RPMI7951 (cell line): ENCODE results near the gene FAM161A. TPM values are rescaled to one million over a fixed set of nuclear protein-coding genes. Genes with fewer than 3 reads are reported as not detected.
"Not testable (repeated sequence)": the region's sequence is repeated elsewhere in the genome, so short reads cannot be mapped to it uniquely, and the experiment has no call there.

Experiments used
- DNase-seq: peaks from one replicate; pipeline ENCODE4 v3.0.0-alpha.2; 2012; ENCODE audit warnings: low read depth
- total RNA-seq: library from RNA; depleted of rRNA; stranded (reverse); fragments of >200 nt; shearing (Covaris generic); gene quantifications from 2 replicates; pipeline ENCODE4 v1.2.3, GENCODE V29; 2014

FAM161A gene
- total RNA-seq, 1 experiment from 2014 or later, result 1.8 TPM

- no peak for DNase-seq
Measured at GRCh38 chr2:61834893-61835292, 19.0 kb downstream of the FAM161A start.

GRCh38 chr2:61833971-61834370 is 19.9 kb downstream of the FAM161A start:
- no peak for DNase-seq

- no peak for DNase-seq
Measured at GRCh38 chr2:61832183-61832841, 21.5 kb downstream of the FAM161A start.

- DNase-seq, result no peak
Measured at GRCh38 chr2:61822255-61822654, 31.6 kb downstream of the FAM161A start.

GRCh38 chr2:61816480-61817355 is 37.1 kb downstream of the FAM161A start:
- DNase-seq, result peak; percentile 25

GRCh38 chr2:61814539-61815160 is 39.2 kb downstream of the FAM161A start:
- DNase-seq, result no peak

- not testable (repeated sequence) for DNase-seq
Measured at GRCh38 chr2:61813314-61813713, 40.5 kb downstream of the FAM161A start.

GRCh38 chr2:61811821-61812220 is 42.0 kb downstream of the FAM161A start:
- no peak for DNase-seq

GRCh38 chr2:61810203-61810602 is 43.7 kb downstream of the FAM161A start:
- DNase-seq, result not testable (repeated sequence)

- not testable (repeated sequence) for DNase-seq
Measured at GRCh38 chr2:61808693-61809092, 45.2 kb downstream of the FAM161A start.

GRCh38 chr2:61807036-61807757 is 46.7 kb downstream of the FAM161A start:
- DNase-seq, result no peak

GRCh38 chr2:61802548-61802947 is 51.3 kb downstream of the FAM161A start:
- DNase-seq, result no peak

GRCh38 chr2:61799099-61799498 is 54.8 kb downstream of the FAM161A start:
- no peak for DNase-seq

GRCh38 chr2:61797446-61797845 is 56.4 kb downstream of the FAM161A start:
- DNase-seq, result not testable (repeated sequence)

- DNase-seq, result no peak
Measured at GRCh38 chr2:61795408-61795807, 58.5 kb downstream of the FAM161A start.

- DNase-seq, result peak; percentile 56
Measured at GRCh38 chr2:61793389-61793836, 60.4 kb downstream of the FAM161A start.

GRCh38 chr2:61792355-61792890 is 61.4 kb downstream of the FAM161A start:
- no peak for DNase-seq

- DNase-seq, result no peak
Measured at GRCh38 chr2:61789807-61790602, 63.9 kb downstream of the FAM161A start.

- DNase-seq, result no peak
Measured at GRCh38 chr2:61787941-61788563, 65.8 kb downstream of the FAM161A start.

- DNase-seq, result no peak
Measured at GRCh38 chr2:61786876-61787275, 67.0 kb downstream of the FAM161A start.
